HG03039 (cell line): Measurements from ENCODE around the gene EDEM2.
A peak's percentile ranks its signal among the peaks of the same experiment; 100 is the strongest.
"Not testable (repeated sequence)": the region's sequence is repeated elsewhere in the genome, so short reads cannot be mapped to it uniquely, and the experiment has no call there.

ENCODE experiments used
- ATAC-seq: cut with Tn5 transposase; IDR thresholded peaks from one replicate; pipeline ENCODE4 v1.9.1; 2021; ENCODE audit warnings: mild to moderate bottlenecking, moderate library complexity; ENCODE audit not compliant: unreplicated experiment

EDEM2 gene

DNA sequence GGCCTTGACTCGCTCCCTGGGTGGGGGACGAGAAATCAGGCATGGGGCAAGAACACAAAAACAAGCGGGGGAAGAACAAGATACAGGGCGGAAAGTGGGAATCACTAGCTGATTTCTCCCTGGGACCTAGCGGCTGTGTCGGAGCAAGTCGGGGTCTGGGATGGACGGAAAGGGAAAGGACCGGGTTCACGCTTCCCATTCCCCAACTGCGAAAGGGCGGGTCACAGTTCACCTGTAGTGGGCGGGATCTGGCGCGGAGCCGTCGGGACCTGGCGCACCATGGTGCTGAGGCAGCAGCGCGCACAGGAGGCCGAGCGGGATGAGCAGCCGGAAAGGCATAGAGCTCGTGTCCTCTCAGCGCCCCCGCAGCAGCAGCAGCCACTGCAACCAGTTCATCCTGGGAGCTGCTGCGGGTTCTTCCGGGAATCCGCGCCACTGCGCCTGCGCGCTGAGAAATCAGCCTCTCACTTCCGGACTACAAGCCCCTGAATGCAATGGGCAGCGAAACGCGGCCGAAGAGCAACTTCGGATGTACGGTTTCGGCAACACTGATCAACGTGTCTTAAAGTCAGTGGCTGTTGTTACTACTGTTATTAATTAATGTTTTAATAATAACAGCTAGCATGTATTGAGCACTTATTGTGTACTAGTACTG is at the start of gene EDEM2:
Gene EDEM2 (minus strand): TSS at position 417 of the 655 bp plus-strand sequence. CDS start 78 bp downstream, at position 339.
- ATAC-seq = peak; percentile 76

DNA sequence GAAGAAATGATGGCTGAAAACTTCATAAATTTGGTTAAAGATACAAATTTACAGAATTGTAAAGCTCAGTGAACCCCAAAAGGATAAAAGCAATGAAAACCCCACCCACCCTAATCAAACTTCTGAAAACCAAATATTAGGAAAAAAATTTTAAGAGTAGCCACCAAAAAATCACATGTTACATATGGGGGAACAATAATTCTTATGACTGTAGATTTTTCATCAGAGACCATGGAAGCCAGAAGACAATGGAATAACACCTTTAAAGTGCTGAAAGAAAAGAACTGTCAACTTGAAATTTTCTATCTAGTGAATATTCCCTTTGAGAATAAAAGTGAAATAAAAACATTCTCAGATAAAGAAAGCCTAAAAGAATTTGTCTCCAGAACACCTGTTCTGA is 49.2 kb upstream of the EDEM2 start:
- no peak for ATAC-seq

- not testable (repeated sequence) for ATAC-seq
These were observed 46.1 kb upstream of the EDEM2 start for GRCh38 chr20:35193031-35193791.

DNA sequence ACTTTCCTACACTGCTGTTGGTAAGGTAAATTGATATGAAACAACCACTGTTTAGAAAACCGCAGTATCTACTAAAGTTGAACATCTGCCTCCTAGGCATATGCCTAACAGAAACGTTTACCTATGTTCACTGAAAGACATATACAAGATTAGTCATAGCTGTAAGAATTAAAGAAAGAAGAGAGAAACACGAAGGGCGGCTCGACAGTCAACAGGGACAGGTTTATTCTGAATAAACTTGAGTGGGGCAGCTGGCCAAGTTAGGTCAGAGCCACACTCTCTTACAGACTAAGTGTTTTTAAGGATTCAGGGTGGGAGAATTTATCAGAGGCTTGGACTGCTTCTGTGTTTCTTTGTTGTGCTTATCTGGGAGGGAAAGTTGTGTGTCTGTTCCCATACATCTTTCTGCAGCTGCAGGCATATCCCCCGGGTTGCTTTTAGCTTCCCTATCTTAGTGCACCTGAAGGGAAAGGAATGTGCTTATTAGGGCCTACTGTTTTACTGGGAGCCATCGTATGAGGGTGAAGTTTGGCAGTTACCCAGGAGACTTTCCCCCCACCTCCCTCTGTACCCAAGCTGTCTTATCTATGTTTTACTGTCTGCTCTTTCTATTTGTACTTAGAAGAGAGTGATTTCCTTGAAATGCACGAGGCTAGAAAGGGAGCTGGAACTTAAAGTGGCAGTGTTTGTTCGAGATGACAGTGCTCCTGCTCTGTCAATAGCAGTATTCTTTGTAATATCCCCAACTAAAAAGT is 45.2 kb upstream of the EDEM2 start:
- no peak for ATAC-seq

GRCh38 chr20:35191419-35192117 is 44.4 kb upstream of the EDEM2 start:
- no peak for ATAC-seq

DNA sequence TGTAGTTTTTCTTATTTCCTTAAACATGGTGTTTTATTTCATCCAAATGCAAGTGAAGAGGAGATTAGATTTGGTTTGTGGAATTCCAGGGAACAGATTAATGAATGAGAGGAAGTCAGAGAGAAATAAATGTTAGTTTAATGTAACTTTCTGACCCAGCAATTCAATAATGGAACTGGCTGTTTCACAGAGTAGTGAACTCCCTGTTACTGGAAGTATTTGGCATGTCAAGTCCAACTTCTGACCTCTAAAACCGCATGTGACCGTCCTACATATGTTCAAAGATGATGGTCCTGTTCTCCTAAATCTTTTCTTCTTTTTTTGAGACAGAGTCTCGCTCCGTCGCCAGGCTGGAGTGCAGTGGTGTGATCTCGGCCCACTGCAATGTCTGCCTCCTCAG is 43.4 kb upstream of the EDEM2 start:
- no peak for ATAC-seq

- not testable (repeated sequence) for ATAC-seq
These were observed 42.1 kb upstream of the EDEM2 start for GRCh38 chr20:35189223-35189622.

DNA sequence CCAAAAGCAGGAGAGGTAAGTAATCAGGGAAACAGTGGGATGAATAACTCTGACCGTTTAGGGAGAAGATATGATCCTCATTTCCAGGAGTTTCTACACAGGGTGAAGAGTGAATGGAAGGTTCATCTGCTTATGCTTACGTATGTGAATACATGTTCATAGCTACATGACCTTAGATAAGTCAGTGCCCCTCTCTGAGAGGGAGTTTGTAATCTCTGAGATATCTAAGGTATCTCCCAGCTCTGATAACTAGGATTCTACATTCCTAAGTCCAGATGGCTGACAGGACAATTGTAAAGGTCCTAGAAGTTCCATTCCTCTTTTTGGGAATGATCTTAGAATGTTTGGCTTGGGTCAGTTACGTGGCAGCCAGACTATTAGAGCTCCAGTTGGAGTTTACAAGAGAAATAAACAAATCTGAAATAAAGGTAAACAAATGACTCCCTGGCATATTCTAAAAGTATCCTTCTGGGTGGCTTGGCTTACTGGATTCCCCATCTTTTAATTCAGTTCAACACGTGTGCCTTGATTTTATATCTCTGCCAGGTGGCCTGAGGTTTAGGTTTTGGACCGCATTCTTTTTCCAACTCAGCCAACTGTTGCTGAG is 40.6 kb upstream of the EDEM2 start:
- ATAC-seq = no peak

DNA sequence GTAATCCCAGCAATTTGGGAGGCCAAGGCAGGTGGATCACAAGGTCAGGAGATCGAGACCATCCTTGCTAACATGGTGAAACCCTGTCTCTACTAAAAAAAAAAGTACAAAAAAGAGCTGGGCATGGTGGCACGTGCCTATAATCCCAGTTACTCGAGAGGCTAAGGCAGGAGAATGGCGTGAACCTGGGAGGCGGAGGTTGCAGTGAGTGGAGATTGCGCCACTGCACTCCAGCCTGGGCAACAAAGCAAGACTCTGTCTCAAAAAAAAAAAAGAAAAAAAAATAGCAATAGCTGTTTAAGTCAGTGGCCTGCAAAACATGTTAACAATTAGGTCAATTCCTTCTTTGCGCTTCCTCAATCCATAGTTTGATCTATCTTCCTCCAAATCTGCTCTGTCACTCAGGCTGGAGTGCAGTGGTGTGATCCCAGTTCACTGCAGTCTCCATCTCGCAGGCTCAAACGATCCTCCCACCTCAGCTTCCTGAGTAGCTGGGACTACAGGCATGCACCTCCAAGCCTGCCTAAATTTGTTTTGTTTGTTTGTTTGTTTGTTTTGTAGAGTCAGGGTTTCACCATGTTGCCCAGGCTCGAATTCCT is 39.7 kb upstream of the EDEM2 start:
- not testable (repeated sequence) for ATAC-seq

DNA sequence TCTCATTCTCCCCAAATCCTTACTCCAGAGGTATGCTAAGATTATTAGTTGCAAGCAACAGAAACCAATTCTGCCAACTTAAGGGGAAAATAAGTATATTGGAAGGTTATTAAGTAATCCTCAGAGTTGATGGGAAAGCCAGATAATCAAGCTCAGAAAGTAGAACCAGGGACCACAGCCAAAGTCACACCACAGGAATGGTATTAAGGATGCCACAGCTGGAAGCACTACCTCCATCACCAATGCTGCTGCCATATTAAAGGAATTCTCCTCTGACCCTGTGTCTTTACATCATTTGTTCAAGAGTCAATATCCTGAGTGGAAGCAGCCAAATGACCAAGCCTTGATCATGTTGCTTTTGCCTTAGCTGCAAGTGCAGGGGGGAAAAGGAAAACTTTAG is 34.6 kb upstream of the EDEM2 start:
- ATAC-seq = no peak

DNA sequence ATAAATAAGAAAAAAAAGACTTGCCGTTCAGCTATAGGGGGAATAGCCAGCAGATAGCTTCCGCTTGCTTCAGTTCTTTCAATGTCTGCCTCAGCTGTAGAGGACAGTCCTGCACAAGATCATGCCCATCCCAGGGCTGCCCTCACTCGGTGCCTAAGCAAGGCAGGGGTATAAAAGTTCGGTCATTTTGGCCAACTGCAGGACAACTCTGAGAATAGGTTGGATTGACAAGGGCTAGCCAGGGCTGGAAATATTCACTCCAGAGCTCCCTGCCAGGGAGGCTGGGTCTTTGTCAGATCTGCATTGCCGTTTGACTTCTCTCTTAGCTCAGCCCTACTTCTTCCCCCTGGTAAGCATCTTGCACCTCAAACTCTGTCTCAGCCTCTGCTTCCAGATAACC is 33.1 kb upstream of the EDEM2 start:
- ATAC-seq = no peak

- ATAC-seq = no peak
These were observed 32.4 kb upstream of the EDEM2 start for GRCh38 chr20:35179292-35180212.

GRCh38 chr20:35176132-35176531 is 29.0 kb upstream of the EDEM2 start:
- no peak for ATAC-seq

- no peak for ATAC-seq
These were observed 27.5 kb upstream of the EDEM2 start for GRCh38 chr20:35174458-35175216.

DNA sequence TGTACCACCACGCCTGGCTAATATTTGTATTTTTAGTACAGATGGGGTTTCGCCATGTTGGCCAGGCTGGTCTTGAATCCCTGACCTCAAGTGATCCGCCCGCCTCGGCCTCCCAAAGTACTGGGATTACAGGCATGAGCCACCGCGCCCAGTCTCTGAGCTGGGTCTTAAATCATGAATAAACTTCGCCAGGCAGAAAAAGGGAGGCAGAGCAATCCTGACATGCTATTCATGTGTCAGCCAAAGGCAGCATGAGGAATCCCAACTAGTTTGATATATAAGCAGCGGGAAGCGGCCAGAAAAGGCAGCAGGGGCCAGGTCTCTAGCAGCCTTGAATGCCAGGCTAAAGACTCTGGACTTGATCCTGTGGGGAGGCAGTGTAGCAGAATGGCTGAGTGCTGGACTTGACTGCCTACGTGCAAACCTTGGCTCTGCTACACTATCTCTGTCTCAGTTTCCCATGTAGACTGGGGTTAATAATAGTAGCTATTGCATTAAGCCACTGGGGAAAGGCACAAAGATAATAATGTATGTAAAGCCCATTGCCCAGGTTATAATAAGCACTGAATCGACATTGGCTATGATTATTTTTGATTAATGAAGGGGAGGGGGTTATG is 26.5 kb upstream of the EDEM2 start:
- ATAC-seq = no peak

DNA sequence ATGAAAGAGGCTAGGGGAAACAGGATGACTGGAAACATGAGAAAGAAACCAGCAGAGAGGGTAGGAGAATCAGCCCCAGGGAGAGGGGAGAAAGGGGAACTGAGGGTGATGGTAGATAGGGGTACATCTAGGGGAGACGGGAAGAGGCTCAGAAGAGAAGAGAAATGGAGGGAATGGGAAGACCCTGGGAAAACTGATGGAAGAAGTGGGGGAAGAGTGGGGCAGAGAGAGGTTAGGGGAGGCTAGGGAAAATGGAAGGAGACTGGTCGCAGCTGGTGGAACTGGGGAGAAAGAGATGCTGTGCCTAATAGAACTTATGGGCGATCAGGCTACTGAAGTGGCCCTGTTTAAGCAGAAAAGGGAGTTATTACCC is 25.3 kb upstream of the EDEM2 start:
- no peak for ATAC-seq

- no peak for ATAC-seq
These were observed 24.8 kb upstream of the EDEM2 start, which contains the start of gene PROCR for GRCh38 chr20:35171753-35172433. Gene PROCR (plus strand): TSS chr20:35172072. CDS start chr20:35172155, 83 bp downstream.

DNA sequence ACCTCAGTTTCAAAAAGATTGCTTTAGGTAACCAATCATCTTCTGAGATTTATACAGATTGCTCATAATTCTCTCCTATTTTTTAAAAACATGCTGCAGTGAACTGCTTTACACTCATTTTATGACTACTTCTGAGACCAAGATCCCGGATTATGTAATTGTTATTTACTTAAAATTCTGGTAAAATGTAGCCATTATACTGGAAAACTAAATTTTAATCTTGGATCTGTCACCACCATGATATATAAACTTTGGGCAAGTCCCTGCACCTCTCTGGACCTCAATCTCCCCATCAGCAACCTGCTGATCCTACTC is 24.3 kb upstream of the EDEM2 start:
- ATAC-seq = no peak
